Activated T-cell treated with anti-CD3 and anti-CD28 coated beads, Interleukin-2, amount 50 U/mL, for 72 hours (primary cell): ENCODE results near the gene TRANK1. TPM values are rescaled to one million over a fixed set of nuclear protein-coding genes. Genes with fewer than 3 reads are reported as not detected.

Experiments used
- ATAC-seq, 2 donors: fragments of 150-1000 bp; cut with Tn5 transposase; replicated peaks in 1 of 2; 2 replicates each; pipeline ENCODE4 v1.10.0; 2021; ENCODE audit warnings: moderate library complexity in 2 of 2, mild to moderate bottlenecking in 1 of 2
- DNase-seq, 2 donors: peaks; one replicate each; pipeline ENCODE4 v3.0.0; 2021 to 2022; ENCODE audit warnings: mixed read lengths in 1 of 2
- H3K27ac Mint-ChIP-seq: one replicate; pipeline ENCODE4 v1.8.0; 2022; ENCODE audit warnings: mild to moderate bottlenecking, moderate library complexity, mixed read lengths
- H3K27me3 Mint-ChIP-seq: one replicate; pipeline ENCODE4 v1.8.0; 2022; ENCODE audit warnings: low read depth, mixed read lengths
- H3K36me3 Mint-ChIP-seq, 2 donors: one replicate each; pipeline ENCODE4 v1.8.0; 2022; ENCODE audit warnings: mixed read lengths in 2 of 2, mild to moderate bottlenecking in 1 of 2; ENCODE audit not compliant: insufficient read depth in 2 of 2
- H3K4me1 Mint-ChIP-seq: one replicate; pipeline ENCODE4 v1.8.0; 2022; ENCODE audit warnings: low read depth, mixed read lengths
- H3K4me3 Mint-ChIP-seq, 2 donors: one replicate each; pipeline ENCODE4 v1.8.0; 2022; ENCODE audit warnings: mild to moderate bottlenecking in 2 of 2, mixed read lengths in 2 of 2, moderate library complexity in 2 of 2
- H3K9me3 Mint-ChIP-seq, 2 donors: one replicate each; pipeline ENCODE4 v1.8.0; 2022; ENCODE audit warnings: mixed read lengths in 2 of 2
- total RNA-seq, 2 donors: library from RNA; stranded (reverse); gene quantifications; one replicate each; pipeline ENCODE4 v1.2.3, GENCODE V29; 2022

TRANK1 gene
- total RNA-seq, 2 donors from 2014 or later: 19.1 to 25.8 TPM

DNA sequence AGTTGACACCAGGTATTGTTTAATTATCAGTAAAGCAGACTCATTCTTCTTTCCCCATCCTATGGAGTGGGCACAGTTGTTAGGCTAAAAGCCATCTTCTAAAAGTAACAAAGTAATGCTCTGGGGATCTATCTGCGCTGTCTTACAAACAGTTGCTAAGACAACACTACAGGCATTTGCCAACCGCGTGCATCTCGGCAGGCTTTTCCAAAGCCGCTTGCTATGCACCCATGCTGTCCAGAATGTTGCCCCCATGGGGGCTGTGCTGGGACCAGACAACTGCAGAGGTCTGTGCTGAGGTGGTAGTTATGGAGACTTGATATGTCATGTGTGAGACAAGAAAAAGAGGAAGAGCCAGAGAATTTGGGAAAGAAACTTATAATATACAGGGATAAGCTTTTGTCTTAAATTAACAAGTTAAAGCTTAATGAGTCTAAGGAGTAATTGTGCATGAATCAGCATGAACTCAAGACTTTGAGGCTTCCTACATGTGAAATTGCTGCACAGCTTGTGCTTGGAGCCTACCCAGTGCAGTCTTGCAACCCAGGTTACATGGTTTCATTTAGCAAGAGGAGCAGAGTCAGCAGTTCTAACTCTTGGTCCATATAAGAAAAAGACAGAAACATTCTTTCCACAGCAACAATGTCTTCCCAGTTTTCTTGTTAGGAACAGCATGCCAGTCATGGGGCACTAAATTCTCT lies 141.6 kb downstream of the TRANK1 start:
- Mint-ChIP-seq H3K27me3 (peaks cover 15% of the 10 kb centered on the region), H3K9me3 (peaks cover 0 to 5% of the 10 kb centered on the region in 2 donors), H3K27ac (peak overlapping the region; percentile 3), H3K4me3 (no peak overlapping the region), H3K36me3 (peaks cover 1 to 6% of the 10 kb centered on the region in 2 donors), H3K4me1 (no peaks in the 10 kb centered on the region)
- DNase-seq (no peak), ATAC-seq (no peak)

DNA sequence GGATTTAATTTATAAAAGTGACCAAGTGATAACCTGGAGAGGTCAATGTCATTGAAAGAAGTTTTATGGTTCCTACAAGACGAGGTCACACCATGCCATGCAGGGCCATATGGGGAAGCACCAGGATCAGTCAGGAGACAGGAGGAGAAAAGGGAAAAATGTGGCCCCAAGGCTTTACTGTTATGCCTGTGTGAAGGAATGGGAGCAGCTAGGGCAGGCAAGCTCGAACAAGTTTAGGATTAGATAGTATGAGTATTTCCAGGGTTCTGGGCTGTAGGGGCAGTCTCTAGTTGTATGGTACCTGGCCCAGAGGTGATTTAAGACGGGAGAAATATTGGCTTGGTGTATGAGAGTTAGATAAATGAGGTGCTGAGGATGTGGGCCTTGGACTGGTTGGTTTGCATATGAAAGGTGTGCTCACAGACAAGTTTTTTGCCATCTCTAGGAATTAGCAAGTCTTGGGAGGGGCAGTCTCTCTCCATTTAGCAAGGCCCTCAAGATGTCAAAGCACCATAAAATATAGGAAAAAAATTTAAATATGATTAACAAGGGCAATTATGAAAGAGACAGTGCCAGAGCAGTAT lies 144.2 kb downstream of the TRANK1 start:
- H3K9me3 Mint-ChIP-seq: no peaks in the 10 kb centered on the region
- peaks cover 0 to 1% of the 10 kb centered on the region in 2 donors for H3K36me3 Mint-ChIP-seq
- no peaks in the 10 kb centered on the region for H3K4me1 Mint-ChIP-seq
- DNase-seq (no peak), ATAC-seq (no peak)
- no peak overlapping the region for H3K27ac Mint-ChIP-seq
- peaks cover 15% of the 10 kb centered on the region for H3K27me3 Mint-ChIP-seq
- no peak overlapping the region for H3K4me3 Mint-ChIP-seq

DNA sequence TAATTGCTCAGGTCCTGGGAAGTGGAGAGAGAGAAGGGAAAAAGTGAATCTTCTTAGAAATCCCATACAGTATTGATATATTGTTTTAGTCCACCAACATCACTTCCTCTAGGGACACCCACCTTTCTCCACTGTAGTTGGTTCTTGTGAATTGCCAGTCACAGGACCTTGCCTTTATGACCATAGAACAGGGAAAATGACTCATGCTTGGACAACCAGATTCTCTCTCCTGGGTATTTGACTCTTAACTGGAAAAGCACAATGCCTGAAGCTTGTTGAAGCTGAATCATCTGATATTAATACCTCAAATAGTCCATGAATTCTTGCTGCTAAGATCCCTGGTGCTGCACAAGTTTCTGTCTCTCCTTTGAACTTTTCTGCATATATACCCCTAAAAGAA lies 148.0 kb downstream of the TRANK1 start:
- DNase-seq (no peak), ATAC-seq (no peak)
- no peaks in the 10 kb centered on the region for H3K36me3 Mint-ChIP-seq
- no peaks in the 10 kb centered on the region for H3K4me1 Mint-ChIP-seq
- H3K9me3 Mint-ChIP-seq: no peaks in the 10 kb centered on the region
- peaks cover 10% of the 10 kb centered on the region for H3K27me3 Mint-ChIP-seq
- H3K27ac Mint-ChIP-seq: no peak overlapping the region
- H3K4me3 Mint-ChIP-seq: no peak overlapping the region

DNA sequence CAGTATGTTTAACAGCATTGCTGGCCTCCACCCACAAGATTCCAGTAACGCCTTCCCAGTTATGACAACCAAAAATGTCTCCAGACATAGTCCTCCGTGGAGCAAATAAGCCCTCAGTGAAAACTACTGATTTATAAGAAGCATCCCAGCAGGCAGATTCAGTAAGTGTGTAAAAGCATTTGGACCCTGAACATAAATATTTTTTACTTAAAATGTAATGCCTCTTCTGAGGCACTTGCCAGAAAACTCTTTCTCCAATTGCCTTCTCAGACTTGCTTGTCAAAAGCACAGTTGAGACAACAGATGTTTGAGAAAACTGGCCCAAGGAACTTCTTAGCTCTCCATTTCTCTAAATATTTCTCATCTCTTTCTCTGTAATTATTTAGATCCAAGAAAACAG lies 148.7 kb downstream of the TRANK1 start:
- no peak overlapping the region for H3K27ac Mint-ChIP-seq
- no peak overlapping the region for H3K4me3 Mint-ChIP-seq
- DNase-seq: no peak
- H3K36me3 Mint-ChIP-seq: no peaks in the 10 kb centered on the region
- no peaks in the 10 kb centered on the region for H3K4me1 Mint-ChIP-seq
- no peaks in the 10 kb centered on the region for H3K9me3 Mint-ChIP-seq
- no peak for ATAC-seq
- H3K27me3 Mint-ChIP-seq: peaks cover 10% of the 10 kb centered on the region

DNA sequence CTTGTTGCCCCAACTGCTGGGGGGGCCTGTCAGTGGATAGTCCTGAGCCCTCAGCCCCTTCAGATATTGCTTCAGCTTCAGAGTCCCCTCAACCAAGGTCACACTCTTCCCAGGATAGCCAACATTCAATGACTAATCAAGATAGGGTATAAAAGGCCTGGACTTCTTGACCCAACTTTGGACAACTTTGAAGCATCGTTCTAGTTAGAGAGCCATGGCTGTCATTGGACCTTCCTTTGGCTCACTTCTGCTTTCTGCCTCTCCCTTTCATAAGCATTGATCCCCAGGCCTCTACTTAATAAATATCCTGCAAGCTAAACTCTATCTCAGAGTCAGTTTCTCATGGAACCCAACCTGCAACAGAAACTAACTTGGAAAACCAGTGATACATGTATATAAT lies 149.2 kb downstream of the TRANK1 start:
- DNase-seq (no peak), ATAC-seq (no peak)

DNA sequence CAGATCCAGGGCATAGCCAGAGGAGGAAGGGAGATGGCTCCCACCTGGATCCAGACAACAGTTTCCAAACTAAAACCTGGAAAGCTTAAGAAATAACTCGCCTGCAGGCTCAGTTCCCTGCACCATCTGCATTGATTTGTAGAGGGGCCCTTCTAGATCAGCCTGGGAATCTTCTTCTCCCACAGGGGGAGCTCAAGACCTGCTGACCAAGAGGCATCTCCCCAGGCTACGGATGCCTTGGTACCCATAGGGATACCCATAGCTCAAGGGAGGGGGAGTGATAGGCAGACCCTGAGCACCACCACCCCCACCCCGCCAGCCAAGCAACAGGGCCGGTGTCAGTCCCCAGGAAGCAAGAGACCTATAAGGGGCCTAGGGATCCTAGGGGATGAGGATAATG lies 152.5 kb downstream of the TRANK1 start:
- ATAC-seq: peak; percentile 49 to 60
- DNase-seq: peak; percentile 12 to 21
- H3K36me3 Mint-ChIP-seq: no peaks in the 10 kb centered on the region
- no peak overlapping the region for H3K4me3 Mint-ChIP-seq
- no peak overlapping the region for H3K27ac Mint-ChIP-seq
- peaks cover 15% of the 10 kb centered on the region for H3K27me3 Mint-ChIP-seq
- H3K9me3 Mint-ChIP-seq: no peaks in the 10 kb centered on the region
- no peaks in the 10 kb centered on the region for H3K4me1 Mint-ChIP-seq

More for the DNA sequence above, 149.2 kb downstream of the TRANK1 start:
- Mint-ChIP-seq H3K4me1 (no peaks in the 10 kb centered on the region), H3K27me3 (peaks cover 8% of the 10 kb centered on the region), H3K27ac (no peak overlapping the region), H3K9me3 (no peaks in the 10 kb centered on the region), H3K4me3 (no peak overlapping the region), H3K36me3 (no peaks in the 10 kb centered on the region)

DNA sequence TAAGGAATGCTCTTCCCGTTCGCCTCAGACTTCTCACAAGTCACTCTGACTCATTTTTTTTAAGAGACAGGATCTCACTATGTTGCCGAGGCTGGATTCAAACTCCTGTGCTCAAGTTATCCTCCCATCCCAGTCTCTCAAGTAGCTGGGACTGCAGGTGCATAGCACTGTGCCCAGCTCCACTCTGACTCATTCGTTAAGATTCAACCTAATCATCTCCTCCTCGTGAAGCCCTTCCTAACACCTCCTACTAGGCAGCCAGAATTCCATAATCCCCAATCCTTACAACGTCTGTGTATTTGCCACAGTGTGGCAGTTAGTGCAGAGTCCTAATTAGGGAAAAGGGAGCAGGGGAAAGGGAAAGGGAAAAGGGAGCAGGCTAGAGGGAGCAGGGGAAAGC lies 154.1 kb downstream of the TRANK1 start:
- ATAC-seq (no peak), DNase-seq (no peak)
- H3K9me3 Mint-ChIP-seq: no peaks in the 10 kb centered on the region
- no peak overlapping the region for H3K4me3 Mint-ChIP-seq
- H3K36me3 Mint-ChIP-seq: no peaks in the 10 kb centered on the region
- no peaks in the 10 kb centered on the region for H3K4me1 Mint-ChIP-seq
- peaks cover 15% of the 10 kb centered on the region for H3K27me3 Mint-ChIP-seq
- H3K27ac Mint-ChIP-seq: no peak overlapping the region

DNA sequence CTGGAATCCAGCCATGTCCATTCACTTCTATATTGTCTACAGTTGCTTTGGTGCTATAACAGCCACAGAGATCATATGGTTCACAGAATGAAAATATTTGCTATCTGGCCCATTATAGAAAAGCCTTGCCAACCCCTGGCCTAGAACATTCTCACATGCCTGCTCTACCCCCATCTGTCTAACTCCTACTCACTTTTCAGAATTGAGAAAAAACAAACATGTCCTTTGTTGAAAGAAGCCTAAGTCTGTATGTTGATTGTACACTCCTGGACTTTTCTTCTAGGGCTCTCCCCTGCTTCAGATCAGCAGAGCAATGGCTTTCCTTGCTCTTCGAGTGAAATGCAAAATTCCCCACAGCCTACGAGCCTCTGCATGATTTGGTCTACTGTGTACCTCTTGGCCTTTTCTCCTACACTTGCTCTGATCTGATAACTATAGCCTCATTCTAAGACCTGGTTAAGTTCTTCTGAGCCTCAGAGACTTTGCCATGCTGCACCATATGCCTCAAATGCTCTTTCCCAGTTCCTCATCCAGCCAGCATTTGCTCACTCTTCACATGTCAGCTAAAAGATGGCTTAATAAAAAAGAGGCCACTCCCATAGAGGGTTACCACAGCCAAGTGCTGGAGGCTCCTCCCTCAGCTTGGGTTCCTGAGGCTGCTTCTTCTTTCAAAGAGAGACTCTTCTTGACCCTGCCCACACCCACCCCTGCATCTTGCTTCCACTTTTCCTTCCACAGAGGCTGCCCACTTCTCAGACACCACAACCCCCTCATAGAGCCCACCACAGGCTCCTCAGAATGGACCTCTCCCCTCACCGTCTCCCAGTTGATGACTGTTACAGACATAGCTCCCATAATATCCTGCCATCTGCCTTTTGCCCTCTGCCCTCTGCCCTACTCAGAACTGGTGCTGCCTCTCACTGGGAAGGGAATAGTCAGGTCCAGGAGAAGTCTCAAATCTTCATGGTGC lies 157.6 kb downstream of the TRANK1 start:
- Mint-ChIP-seq H3K4me3 (no peak overlapping the region), H3K27me3 (peaks cover 19% of the 10 kb centered on the region), H3K9me3 (no peaks in the 10 kb centered on the region), H3K4me1 (no peaks in the 10 kb centered on the region), H3K36me3 (no peaks in the 10 kb centered on the region), H3K27ac (no peak overlapping the region)
- ATAC-seq (no peak), DNase-seq (no peak)

DNA sequence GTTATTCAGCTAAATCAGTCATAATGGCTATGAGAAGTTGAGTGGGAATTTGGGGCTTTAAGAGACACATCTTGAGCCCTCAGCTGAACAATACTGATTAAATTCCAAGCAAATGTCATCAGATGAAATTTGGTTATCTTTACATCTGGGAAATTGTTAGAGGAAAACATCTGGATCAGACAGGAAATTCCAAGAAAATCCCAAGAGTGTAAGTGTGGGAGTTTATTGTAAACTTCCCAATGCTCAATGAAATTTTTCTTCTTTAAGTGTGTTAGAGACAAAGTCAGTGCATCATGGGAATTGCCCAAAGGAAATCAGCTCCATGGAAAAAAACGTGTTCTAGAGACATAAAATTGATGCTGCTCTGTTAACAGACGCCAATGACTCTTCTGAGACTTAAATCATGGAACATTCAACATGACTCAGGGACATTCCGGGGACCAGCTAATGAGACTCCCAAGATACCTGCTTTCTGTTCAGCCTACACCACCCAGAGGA lies 160.7 kb downstream of the TRANK1 start:
- no peak overlapping the region for H3K27ac Mint-ChIP-seq
- H3K36me3 Mint-ChIP-seq: no peaks in the 10 kb centered on the region
- no peak for DNase-seq
- ATAC-seq: no peak
- no peaks in the 10 kb centered on the region for H3K9me3 Mint-ChIP-seq
- no peaks in the 10 kb centered on the region for H3K4me1 Mint-ChIP-seq
- peaks cover 10% of the 10 kb centered on the region for H3K27me3 Mint-ChIP-seq
- no peak overlapping the region for H3K4me3 Mint-ChIP-seq

DNA sequence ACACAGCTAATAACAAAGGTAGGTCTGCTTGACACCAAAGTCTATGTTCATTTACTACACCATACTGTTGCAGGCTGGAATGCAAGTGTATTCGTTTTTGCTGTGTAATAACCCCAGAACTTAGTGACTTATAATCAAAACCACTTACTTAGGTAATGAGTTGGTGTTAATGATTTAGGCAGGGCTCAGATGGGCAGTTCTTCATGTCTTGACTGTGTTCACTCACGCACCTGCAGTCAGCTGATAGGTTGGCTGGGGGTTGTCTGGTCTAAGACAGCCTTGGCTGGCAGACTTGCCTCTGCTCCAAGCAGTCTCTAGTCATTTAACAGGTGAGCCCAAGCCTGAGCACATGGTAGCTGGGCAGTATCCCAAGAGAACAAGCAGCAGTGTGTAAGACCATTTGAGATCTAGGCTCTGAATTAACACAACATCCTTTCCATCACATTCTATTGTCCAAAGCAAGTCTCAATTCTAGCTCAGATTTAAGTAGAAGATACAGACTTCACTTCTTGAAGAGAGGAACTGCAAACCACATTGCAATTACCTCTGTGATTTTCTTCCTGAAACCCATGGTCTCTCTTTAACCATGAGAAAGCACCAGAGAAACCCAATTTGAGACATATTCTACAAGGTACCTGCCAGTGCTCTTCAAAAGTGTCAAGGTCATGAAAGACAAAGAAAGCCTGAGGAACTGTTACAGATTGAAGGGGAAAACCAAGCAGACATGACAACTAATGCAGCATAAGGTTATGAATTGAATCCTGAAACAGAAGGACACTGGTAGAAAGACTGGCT lies 167.2 kb downstream of the TRANK1 start:
- Mint-ChIP-seq H3K36me3 (no peaks in the 10 kb centered on the region), H3K27ac (no peak overlapping the region), H3K9me3 (no peaks in the 10 kb centered on the region), H3K4me1 (no peaks in the 10 kb centered on the region), H3K4me3 (no peak overlapping the region), H3K27me3 (peaks cover 16% of the 10 kb centered on the region)
- DNase-seq (no peak), ATAC-seq (peak in 1 of 2 donors; percentile 54)
